ENCODE measurements around the gene PPM1N. TPM values are rescaled to one million over a fixed set of nuclear protein-coding genes. Genes with fewer than 3 reads are reported as not detected.

Gene PPM1N
- total and polyA plus RNA-seq, 2 experiments from 2014 or later, result 0.40 to 0.59 TPM

GRCh38 chr19:45518469-45518826 lies 20.2 kb downstream of the PPM1N start:
- no peak overlapping the region for H2AFZ ChIP-seq
- peak overlapping the region; percentile 12 for H3K27ac ChIP-seq
- no peaks in the 10 kb centered on the region for H3K9me3 ChIP-seq (ENCODE audit: low read depth)
- H3K4me2 ChIP-seq, result no peak overlapping the region
- peaks cover 31% of the 10 kb centered on the region for H3K79me2 ChIP-seq
- no peaks in the 10 kb centered on the region for H3K27me3 ChIP-seq
- H3K36me3 ChIP-seq (replicated peaks; ENCODE audit: insufficient read depth, low read depth), result no peaks in the 10 kb centered on the region
- no peaks in the 10 kb centered on the region for H3K9me2 ChIP-seq (replicated peaks; ENCODE audit: insufficient read depth)
- 73% methylated on average over 7 of the region's 7 CpGs for WGBS (ENCODE audit: low lambda C conversion rate, missing lambda C conversion rate)
- no peak for TF ChIP-seq CTCF (IDR thresholded peaks at IDR 0.05; ENCODE audit: poor library complexity)
- TF ChIP-seq EZH2phosphoT487 (IDR thresholded peaks at IDR 0.05; ENCODE audit: low read depth, severe bottlenecking, unreplicated experiment), result no peak
- TF ChIP-seq EZH2 (IDR thresholded peaks at IDR 0.05; ENCODE audit: borderline replicate concordance), result no peak
- peaks cover 16% of the 10 kb centered on the region for H4K20me1 ChIP-seq (ENCODE audit: insufficient read depth, poor library complexity, severe bottlenecking)
- H3K4me1 ChIP-seq (ENCODE audit: insufficient read depth), result peaks cover 12% of the 10 kb centered on the region
- no peak overlapping the region for H3K4me3 ChIP-seq
- peak; percentile 46 for DNase-seq (ENCODE audit: low spot score)

- Histone ChIP-seq H3K36me3 (replicated peaks; ENCODE audit: insufficient read depth, low read depth) (no peaks in the 10 kb centered on the region), H3K4me3 (no peak overlapping the region), H3K9me3 (ENCODE audit: low read depth) (no peaks in the 10 kb centered on the region), H3K4me2 (no peak overlapping the region), H3K9me2 (replicated peaks; ENCODE audit: insufficient read depth) (no peaks in the 10 kb centered on the region), H3K27ac (no peak overlapping the region), H3K27me3 (no peaks in the 10 kb centered on the region), H3K79me2 (no peaks in the 10 kb centered on the region), H2AFZ (no peak overlapping the region), H3K4me1 (ENCODE audit: insufficient read depth) (no peaks in the 10 kb centered on the region), H4K20me1 (ENCODE audit: insufficient read depth, poor library complexity, severe bottlenecking) (no peaks in the 10 kb centered on the region)
- TF ChIP-seq EZH2 (IDR thresholded peaks at IDR 0.05; ENCODE audit: borderline replicate concordance) (no peak), CTCF (IDR thresholded peaks at IDR 0.05; ENCODE audit: poor library complexity) (no peak), EZH2phosphoT487 (IDR thresholded peaks at IDR 0.05; ENCODE audit: low read depth, severe bottlenecking, unreplicated experiment) (no peak)
- whole genome bisulfite sequencing (ENCODE audit: low lambda C conversion rate, missing lambda C conversion rate), result 94% methylated on average over 20 of the region's 24 CpGs
- no peak for DNase-seq (ENCODE audit: low spot score)
These were observed 24.0 kb downstream of the PPM1N start for GRCh38 chr19:45522010-45522941.

- no peaks in the 10 kb centered on the region for H3K27me3 ChIP-seq
- H3K9me2 ChIP-seq (replicated peaks; ENCODE audit: insufficient read depth), result no peaks in the 10 kb centered on the region
- H3K36me3 ChIP-seq (replicated peaks; ENCODE audit: insufficient read depth, low read depth), result no peaks in the 10 kb centered on the region
- H3K4me1 ChIP-seq (ENCODE audit: insufficient read depth), result no peaks in the 10 kb centered on the region
- no peak overlapping the region for H3K4me2 ChIP-seq
- H3K4me3 ChIP-seq, result no peak overlapping the region
- H4K20me1 ChIP-seq (ENCODE audit: insufficient read depth, poor library complexity, severe bottlenecking), result no peaks in the 10 kb centered on the region
- H2AFZ ChIP-seq, result no peak overlapping the region
- TF ChIP-seq EZH2 (IDR thresholded peaks at IDR 0.05; ENCODE audit: borderline replicate concordance), result no peak
- TF ChIP-seq CTCF (IDR thresholded peaks at IDR 0.05; ENCODE audit: poor library complexity), result peak; percentile 77
- WGBS (ENCODE audit: low lambda C conversion rate, missing lambda C conversion rate), result 69% methylated on average over 9 of the region's 9 CpGs
- H3K9me3 ChIP-seq (ENCODE audit: low read depth), result no peaks in the 10 kb centered on the region
- DNase-seq (ENCODE audit: low spot score), result peak; percentile 88
- peak overlapping the region; percentile 20 for H3K27ac ChIP-seq
- H3K79me2 ChIP-seq, result no peaks in the 10 kb centered on the region
These were observed 25.5 kb downstream of the PPM1N start for GRCh38 chr19:45523642-45524256.

Data from hepatocyte (in vitro differentiated cells).